ENCODE measurements around the gene GRAMD4.

The GRAMD4 gene

GRCh38 chr22:46694416-46695170 is 74.4 kb downstream of the GRAMD4 start:
- no peak overlapping the region for H3K4me3 ChIP-seq (ENCODE audit: low read depth, low read length)
- TF ChIP-seq CTCF (IDR thresholded peaks at IDR 0.05; ENCODE audit: low read depth, low read length, missing control alignments) = no peak
- DNase-seq (ENCODE audit: low read depth) = no peak

- DNase-seq (ENCODE audit: low read depth) = no peak
- H3K4me3 ChIP-seq (ENCODE audit: low read depth, low read length) = no peak overlapping the region
- TF ChIP-seq CTCF (IDR thresholded peaks at IDR 0.05; ENCODE audit: low read depth, low read length, missing control alignments) = no peak
Observed at GRCh38 chr22:46695346-46696228, 75.4 kb downstream of the GRAMD4 start.

GRCh38 chr22:46696229-46696518 is 76.0 kb downstream of the GRAMD4 start:
- no peak overlapping the region for H3K4me3 ChIP-seq (ENCODE audit: low read depth, low read length)
- no peak for DNase-seq (ENCODE audit: low read depth)
- no peak for TF ChIP-seq CTCF (IDR thresholded peaks at IDR 0.05; ENCODE audit: low read depth, low read length, missing control alignments)

- no peak for DNase-seq (ENCODE audit: low read depth)
- no peak overlapping the region for H3K4me3 ChIP-seq (ENCODE audit: low read depth, low read length)
- TF ChIP-seq CTCF (IDR thresholded peaks at IDR 0.05; ENCODE audit: low read depth, low read length, missing control alignments) = no peak
Observed at GRCh38 chr22:46696614-46697013, 76.4 kb downstream of the GRAMD4 start.

- no peak for TF ChIP-seq CTCF (IDR thresholded peaks at IDR 0.05; ENCODE audit: low read depth, low read length, missing control alignments)
- H3K4me3 ChIP-seq (ENCODE audit: low read depth, low read length) = no peak overlapping the region
- no peak for DNase-seq (ENCODE audit: low read depth)
Observed at GRCh38 chr22:46697811-46698515, 77.8 kb downstream of the GRAMD4 start.

- no peak for TF ChIP-seq CTCF (IDR thresholded peaks at IDR 0.05; ENCODE audit: low read depth, low read length, missing control alignments)
- DNase-seq (ENCODE audit: low read depth) = no peak
- H3K4me3 ChIP-seq (ENCODE audit: low read depth, low read length) = no peak overlapping the region
Observed at GRCh38 chr22:46699091-46699490, 78.9 kb downstream of the GRAMD4 start.

Data from GM12864 (cell line).